Fibroblast of skin of left biceps (primary cell): Measurements from ENCODE around the gene LETM1.
A peak's percentile ranks its signal among the peaks of the same experiment; 100 is the strongest.
"Not testable (repeated sequence)": the region's sequence is repeated elsewhere in the genome, so short reads cannot be mapped to it uniquely, and the experiment has no call there.

Experiments
- DNase-seq, 2 experiments: peaks; one replicate each; pipeline ENCODE4 v3.0.0-alpha.2; 2013; ENCODE audit warnings: low read depth in 2 of 2

Gene LETM1

DNA sequence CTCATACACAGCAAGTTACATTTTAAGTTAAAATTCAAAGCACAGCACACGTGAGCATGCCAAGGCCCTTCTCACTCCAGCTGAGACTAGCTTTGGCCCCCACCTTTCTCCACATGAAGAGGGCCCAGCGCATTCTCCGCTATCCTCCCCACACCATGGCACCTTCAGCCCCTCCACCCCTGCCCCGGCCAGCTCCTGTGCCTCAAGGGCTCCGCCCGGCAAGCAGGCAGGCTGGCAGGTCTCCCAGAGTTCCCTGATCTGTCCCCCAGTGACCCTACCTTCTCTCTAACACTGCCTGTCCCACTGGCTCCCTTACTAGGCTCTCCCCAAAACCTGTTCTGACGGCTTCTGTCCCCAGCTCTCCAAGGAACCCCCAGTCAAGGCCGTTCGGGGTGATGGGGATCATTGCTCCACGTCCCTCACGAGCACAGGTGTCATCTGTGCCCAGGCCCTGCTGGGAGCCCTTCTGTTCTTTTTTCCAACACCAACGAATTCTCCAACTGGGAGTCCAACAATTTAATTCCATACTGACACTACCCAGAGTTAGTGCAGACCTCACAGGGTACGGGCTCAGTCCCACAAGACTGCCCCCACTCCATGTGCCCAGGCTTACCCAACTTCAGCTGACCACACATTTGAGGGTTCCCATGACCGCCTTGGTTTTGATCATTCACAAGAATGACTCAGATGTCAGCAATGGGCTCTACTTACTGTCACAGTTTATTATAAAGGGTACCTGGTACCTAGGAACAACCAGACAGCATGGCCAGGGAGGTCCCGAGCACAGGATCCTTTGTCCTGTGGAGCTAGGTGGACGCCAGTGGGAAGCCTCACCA is 4.2 kb downstream of the LETM1 start:
- no peak for DNase-seq

DNA sequence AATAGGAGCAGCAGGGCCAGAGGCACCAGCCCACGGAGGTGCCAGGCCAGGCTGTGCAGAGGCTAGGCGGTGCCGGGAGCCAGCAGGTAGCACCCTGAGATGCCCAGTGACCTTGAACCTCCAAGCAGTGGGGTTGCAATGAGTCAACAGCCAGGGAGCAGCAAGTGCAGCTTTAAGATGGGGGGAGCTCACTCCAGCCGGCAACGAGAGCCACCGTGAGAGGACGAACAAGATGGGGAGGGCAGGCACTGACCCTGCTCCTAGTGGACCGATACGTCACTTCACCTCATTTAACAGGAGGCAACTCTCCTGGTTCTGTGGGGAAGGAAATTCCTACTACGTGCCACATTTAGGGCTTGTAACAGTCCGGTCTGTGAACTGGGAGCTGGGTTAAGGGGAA is 4.8 kb downstream of the LETM1 start:
- no peak for DNase-seq

DNA sequence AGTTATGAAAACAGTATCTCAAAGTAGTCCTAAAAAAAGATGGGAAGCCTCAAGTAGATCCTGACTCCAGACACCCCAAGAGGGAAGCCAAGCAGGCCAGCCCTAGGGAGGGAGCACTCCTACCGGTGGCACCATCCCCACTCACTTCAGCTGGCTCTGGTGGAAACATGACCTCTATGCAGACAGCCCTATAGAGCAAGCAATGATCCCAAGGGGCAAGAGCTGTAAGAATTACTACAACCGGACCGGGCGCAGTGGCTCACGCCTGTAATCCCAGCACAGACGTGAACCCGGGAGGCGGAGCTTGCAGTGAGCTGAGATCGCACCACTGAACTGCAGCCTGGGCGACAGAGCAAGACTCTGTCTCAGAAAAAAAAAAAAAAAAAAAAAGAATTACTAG is 5.7 kb downstream of the LETM1 start:
- DNase-seq = no peak

DNA sequence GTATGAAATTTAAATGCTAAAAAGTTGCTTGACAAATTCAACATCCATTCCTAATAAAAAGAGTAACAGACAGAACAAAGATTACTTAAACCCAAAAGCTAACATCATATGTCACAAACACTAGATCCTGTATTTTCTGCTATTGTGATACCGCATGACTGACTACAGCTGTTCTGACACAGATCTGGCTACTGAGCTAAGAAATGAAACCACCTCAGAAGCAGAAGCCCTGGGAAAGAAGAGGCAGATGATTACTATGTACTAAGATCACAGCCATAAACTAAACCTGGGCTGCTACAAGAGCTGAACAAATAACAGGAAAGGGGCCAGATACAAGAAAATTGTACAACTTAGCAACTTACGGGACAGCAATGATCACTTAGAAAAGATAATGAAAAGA is 9.4 kb downstream of the LETM1 start:
- no peak for DNase-seq

DNA sequence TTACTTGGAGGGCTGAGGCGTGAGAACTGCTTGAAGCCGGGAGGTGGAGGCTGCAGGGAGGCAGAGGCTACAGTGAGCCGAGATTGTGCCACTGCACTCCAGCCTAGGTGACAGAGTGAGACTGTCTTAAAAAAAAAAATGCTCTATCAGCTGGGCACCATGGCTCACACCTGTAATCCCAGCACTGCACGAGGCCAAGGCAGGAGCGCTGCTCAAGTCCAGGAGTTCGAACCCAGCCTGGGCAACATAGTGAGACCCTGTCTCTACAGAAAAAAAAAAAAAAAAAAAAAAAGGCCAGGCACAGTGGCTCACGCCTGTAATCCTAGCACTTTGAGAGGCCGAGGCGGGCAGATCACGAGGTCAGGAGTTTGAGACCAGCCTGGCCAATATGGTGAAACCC is 11.3 kb downstream of the LETM1 start:
- not testable (repeated sequence) for DNase-seq

DNA sequence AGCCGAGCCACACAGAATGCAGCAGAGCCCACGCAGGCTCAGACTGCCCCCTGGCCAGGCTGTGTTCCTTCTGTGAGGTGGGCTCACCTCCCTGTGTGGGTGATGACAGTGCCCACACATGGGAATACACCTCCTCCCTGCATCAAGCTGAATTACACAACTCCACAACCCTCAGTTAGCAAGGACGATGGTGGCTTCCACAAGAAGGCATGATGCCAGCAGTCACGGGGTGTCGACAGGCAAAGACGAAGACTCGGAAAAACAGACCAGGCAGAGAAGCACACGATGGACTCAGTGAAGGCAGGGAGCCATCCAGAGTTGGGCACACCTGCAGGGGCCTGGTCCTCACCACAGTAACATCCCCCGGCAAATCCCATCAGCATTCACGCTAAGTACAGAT is 12.1 kb downstream of the LETM1 start:
- DNase-seq = no peak

DNA sequence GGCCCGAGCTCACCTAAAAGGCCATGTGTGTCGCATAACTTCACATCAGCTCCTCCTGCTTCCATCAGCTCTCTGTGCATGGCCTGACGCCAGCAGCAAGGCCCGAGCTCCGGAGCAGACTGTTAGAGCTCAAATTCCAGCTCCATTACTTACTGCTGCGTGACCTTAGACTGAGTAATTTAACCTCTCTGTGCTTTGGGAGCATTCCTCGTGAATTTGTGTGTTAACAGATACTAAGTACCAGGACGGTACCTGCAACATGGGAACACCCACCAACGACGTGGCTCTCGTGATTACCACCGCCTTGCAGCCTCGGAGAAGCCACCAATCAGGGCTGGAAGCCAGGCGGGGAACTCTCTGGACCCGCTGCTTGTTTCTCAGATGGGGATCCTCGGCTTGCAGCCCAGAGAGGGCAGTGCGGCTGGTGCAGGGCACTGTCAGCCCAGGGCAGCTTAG is 12.9 kb downstream of the LETM1 start:
- DNase-seq = peak; percentile 44 to 49

DNA sequence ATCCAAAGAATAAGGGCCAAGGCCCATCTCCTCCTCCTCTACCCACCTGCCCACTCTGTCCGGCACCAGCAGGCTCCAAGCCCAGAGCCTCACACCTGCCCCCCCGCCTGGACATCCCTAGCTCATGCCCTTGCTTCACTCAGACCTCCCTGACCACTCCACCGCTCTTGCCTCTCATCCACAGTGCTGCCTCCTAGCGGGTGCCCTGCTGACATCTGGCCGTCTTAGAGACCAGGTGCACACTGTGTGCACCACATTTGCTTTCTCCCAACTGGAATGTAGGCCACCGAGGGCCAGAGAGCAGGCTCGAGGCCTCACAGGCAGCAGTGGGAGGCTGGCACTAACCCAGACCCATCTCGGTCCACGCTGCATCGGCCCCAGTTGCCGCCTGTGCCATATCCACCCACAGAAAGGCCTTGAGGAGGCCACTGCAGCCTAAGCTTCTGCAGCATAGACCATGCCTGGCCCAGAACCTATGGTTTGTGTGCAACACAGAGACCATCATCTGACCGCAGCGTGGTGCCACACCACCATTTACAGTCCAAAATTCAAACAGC is 13.5 kb downstream of the LETM1 start:
- DNase-seq = no peak

DNA sequence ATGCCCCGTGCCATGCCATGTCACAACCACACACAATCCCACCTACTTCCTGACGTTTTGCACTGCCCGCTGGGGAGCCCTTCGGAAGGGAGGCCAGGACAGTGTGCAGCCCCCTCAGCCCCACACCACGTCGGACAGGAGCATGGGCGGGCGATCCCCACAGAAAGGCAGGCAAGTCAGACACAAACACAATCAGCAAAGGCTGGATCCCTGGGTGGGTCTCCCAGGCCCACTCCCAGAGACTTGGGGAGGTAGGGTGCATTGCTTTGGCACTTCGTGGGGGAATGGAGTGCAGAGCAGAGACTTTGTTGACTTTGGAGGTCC is 14.1 kb downstream of the LETM1 start:
- no peak for DNase-seq

DNA sequence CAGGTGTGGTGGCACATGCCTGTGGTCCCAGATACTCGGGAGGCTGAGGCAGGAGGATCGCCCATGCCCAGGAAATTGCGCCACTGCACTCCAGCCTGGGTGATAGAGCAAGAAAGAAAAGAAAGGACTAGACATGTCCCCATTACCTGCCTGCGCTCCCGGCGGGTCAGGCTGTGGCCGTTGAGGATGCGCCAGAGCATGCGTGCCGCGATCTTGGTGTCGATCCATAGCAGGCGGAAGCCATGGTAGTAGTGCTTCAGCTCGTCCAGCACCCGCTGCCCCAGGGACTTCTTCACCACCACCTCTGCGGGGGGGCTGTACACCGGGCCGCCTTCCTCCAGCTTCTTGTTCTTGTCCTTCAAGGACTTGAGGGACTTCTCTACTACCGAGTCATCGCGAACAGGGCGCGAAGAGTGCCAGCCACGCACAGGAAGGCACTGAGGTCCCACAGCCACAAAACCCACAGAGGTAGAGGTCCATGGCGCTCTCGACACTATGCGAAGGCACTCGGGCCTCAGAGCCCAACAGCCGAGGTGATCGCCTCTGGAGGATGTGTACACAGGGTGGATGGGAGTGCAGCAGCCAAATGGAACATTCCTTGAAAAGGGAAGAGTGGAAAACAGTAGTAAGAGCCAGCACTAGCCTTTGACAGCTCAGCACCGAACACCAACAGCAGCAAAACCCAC is 14.6 kb downstream of the LETM1 start:
- no peak for DNase-seq

DNA sequence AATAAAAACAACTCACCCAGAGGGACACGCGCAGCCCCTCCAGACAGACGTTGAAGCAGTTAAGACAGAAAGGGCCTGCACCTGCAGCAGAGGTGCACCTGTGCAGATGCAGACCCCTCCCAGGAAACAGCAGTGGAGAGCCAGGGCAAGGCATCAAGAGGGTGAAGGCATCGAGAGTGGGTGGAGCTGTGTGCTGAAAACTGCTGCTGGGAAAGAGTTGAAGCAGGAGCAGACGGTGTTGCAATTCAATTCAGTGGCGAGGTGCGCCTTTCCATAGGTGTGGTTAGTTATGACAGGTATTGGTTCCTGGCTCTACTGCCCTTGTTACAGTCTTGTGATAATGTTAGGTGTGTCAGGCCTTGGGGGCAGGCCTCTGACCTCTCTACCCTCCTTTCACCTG is 16.7 kb downstream of the LETM1 start:
- no peak for DNase-seq

DNA sequence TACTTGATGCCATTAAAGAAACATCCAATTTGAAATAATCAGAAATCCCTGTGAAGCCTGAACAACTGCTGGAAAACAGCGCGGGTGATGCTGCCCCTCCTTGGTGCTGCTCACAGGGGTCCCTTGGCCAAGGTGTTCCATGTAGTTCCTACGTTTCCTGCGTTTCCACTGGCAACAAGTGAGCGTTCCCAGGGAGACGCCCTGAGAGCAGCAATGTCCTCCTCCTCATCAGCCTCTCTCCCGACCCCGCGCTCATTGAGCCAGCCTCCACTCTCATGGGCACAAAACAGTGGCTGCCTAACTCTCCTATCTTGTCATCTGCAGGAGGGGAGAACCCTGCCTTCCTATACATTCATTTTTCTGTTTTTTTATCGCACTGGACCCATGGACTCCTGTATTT is 18.9 kb downstream of the LETM1 start:
- no peak for DNase-seq

DNA sequence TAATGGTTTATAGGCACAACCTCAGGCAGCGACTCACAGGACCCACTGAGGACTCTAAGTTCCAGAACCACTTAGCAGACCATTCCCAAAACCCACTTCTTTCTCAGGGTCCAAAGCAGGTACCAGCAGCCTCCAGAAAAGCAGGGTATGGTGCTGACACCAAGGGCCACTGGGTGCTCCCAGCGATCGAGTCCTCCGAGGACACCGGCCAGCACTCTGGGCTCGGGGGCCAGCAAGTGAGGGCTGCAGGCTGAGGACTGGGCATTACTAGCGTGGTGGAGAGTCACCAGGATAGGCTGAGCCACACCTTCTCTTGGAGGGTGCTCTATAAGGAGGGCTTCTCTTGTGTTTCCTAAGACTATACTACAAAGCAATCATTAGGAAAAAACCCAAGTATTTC is 19.3 kb downstream of the LETM1 start:
- DNase-seq = no peak

DNA sequence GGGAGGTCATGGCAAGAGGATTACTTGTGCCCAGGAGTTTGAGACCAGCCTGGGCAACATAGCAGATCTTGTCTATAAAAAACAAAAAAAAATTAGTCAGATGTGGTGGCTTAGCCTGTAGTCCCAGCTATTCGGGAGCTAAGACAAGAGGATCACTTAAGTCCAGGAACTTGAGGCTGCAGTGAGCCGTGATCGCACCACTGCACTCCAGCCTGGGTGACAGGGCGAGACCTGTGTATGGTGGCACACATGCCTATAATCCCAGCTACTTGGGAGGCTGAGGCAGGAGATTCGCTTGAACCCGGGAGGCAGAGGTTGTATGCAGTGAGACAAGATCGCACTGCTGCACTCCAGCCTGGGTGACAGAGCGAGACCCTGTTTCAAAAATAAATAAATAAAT is 20.1 kb downstream of the LETM1 start:
- not testable (repeated sequence) for DNase-seq

DNA sequence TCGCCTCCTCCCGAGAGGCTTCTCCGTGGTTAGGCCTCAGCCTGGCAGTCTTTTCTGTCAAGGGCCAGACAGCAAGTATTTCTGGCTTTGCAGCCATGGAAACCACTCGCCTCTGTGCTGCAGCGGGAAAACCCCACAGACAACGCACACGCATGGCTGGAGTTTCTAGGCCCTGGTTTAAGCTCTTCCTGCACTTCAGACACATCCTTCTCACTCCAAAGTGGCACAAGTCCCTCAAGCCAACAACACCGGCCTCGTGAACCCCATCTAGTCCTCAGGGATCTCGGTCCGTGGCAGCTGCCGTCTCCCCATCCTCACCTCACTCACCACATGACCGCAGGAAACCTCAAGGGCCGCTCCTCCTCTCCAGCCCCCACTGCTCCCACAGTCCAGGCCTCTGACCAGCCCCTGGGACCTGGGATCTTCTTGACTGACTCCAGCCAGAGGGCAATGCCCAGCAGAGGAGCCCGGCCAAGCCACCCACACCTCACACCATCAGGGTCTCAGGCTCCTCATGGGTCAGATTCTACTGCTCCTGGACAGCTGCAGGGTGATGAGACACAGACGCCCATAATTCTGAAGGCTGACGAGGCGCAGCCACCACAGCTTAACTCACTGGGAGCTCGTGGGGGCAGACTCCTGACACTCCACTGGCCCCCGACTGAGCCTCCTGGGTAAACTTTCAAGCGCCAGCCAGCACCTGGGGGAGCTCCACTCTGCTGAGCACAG is 21.7 kb downstream of the LETM1 start:
- no peak for DNase-seq

DNA sequence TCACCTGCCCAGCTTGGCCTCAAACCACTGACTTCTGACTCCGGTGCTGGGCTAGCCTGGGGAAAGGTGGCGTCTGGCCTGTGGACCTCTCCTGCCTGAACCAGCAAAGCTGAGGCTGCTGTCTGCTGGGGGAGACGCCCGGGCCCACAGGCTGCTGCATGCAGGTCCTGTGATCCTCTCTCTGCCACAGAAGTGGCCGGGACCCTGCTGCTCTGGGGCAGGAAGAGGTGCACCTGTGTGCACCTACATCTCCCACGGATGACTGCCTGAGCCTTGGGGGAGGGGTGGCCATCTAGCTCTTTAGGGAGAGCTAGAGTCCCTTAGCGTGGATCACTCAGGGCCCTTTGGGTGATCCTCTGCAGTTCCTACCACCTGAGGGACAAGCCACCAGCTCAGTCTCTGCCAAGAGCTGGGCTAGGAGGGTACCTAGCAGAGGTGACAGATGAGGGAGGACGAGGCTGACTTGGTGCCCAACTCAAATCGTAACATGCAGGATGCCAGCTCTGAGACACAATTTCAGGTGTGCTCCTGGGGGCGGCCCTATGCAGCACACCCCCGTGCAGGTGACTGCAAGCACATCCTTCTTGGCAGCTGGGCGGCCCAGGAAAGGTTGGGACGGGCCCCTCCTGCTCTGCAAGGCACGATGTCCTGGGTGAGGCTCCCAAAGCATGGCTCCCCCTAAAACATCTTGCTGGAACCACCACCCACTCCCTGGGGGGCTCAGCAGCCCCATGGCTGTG is 22.5 kb downstream of the LETM1 start:
- DNase-seq = no peak

DNA sequence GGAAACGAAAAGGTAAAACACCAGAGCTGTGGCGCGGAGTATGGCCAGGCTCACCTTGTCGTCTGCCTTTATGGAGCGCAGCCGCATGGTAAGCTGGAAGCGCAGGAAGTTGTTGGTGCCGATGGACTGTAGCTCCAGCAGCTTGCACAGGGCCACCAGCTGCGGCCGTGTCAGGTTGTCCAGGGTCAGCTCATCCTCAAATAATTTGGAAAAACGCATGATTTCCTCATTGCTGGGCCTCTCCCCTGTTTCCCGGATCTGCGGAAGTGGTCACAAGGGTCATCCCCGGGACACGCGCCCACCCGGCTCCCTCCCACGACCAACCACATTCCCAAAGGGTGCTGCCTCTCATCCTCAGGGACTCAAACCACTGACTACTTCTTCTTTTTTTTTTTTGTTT is 23.3 kb downstream of the LETM1 start:
- no peak for DNase-seq

DNA sequence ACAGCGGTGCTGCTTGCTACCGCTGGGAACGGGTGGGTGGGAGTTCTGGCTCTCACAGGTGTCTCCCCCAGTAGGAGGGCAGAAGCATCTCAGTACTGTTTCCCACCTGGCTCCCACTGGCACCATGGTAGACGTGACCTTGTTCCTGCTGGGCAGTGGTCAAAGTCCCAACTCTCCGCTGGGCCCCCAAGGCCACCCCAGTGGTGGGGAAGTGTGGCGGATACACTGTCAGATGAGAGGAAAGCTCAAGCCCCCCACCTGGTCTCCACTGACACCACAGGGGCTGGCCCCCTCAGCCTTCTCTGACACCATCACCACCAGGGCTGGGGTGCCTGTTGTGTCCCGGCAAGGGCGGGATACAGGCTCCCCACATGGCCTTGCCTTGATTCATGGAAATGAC is 24.6 kb downstream of the LETM1 start:
- DNase-seq = no peak

DNA sequence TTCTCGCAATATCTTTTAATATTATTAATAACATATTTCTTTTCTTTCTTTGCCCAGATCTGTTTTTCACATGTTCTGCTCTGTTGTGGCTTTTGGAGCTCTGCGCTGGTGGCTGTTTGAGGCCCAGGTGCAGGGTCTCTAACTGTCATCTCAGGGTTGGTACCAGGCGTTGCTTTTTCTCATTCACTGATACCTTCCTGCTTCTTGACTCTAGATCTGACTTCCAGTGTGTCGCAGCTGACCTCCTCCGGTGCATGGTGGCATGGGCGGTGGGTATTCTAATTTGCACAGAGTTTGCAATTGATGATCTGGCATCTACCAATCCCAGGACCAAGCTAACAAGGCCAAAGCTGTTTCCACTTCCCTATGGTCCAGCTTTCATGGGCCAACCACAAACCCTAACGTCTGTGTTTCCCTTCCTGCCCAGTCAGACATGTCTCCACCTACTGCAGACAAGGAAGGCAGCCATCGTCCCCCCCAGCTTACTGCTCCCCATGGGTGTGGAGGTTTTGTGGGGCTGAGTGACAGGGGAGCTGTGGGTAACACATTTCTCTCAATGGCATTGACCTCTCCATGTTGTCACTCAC is 25.2 kb downstream of the LETM1 start:
- no peak for DNase-seq

DNA sequence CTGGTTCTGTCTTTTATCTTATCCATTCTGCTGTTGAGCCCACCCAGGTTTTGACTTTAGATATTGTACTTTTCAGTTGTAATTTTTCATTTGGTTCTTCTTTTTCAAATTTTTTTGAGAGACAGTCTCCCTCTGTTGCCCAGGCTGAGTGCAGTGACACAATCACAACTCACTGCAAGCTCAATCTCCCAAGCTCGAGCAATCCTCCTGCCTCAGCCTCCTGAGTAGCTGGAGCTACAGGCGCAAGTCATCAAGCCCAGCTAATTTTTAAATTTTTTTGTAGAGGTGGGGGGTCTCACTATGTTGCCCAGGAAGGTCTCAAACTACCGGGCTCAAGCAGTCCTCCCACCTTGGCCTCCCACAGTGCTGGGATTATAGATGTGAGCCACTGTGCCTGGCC is 25.7 kb downstream of the LETM1 start:
- DNase-seq = no peak

DNA sequence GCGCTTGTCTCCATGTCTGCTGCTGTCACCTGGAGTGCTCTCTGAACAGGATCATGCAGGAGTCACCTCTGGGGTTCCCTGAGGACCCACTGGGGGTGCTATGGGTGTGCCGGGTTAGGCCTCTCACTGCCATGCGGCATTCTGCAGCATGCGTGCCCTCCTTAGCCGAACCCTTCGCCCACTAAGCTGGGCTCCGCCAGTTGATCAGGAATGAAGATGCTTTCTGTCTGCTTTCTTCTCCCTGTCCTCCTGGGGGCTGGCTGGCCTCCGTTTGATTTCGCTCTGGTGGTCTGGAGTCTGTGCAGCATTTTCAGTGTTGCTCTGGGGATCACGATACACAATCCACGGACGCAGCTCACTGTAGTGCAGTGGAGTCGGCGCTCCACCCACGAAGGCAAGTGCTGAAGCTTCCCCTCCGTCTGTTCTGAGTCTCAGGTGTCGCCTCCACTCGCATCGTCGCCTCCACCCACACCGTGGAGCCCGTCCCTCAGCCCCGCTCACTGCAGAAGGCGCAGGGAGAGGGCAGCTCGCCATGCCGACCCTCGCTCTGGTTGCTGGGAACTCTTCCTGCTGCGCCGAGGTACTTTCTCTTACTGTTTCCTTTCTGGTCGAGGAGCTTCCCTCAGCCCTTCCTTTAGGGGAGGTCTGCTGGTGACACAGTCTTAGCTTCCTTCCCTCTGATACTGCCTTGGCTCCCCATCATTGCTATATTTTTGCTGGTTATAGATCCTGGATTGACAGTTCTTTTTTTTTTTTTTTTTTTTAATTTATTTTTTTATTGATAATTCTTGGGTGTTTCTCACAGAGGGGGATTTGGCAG is 29.2 kb downstream of the LETM1 start:
- DNase-seq = no peak
